ENCODE measurements around the gene THADA. TPM values are rescaled to one million over a fixed set of nuclear protein-coding genes. Genes with fewer than 3 reads are reported as not detected.
"Not testable (repeated sequence)": the region's sequence is repeated elsewhere in the genome, so short reads cannot be mapped to it uniquely, and the experiment has no call there.

THADA gene
- total RNA-seq, 1 donor from 2014 or later: 38.0 TPM

- DNase-seq (ENCODE audit: low spot score): no peak
Measured at GRCh38 chr2:43467891-43468290, 127.9 kb downstream of the THADA start.

GRCh38 chr2:43465234-43465633 lies 130.6 kb downstream of the THADA start:
- no peak for DNase-seq (ENCODE audit: low spot score)

GRCh38 chr2:43464590-43464989 lies 131.2 kb downstream of the THADA start:
- DNase-seq (ENCODE audit: low spot score): no peak

GRCh38 chr2:43462866-43463641 lies 132.8 kb downstream of the THADA start:
- DNase-seq (ENCODE audit: low spot score): no peak

GRCh38 chr2:43461453-43462073 lies 134.3 kb downstream of the THADA start:
- DNase-seq (ENCODE audit: low spot score): no peak

GRCh38 chr2:43460611-43461365 lies 135.1 kb downstream of the THADA start:
- DNase-seq (ENCODE audit: low spot score): no peak

- DNase-seq (ENCODE audit: low spot score): no peak
Measured at GRCh38 chr2:43460174-43460546, 135.7 kb downstream of the THADA start.

GRCh38 chr2:43459446-43460173 lies 136.2 kb downstream of the THADA start:
- DNase-seq (ENCODE audit: low spot score): no peak

- no peak for DNase-seq (ENCODE audit: low spot score)
Measured at GRCh38 chr2:43458014-43458628, 137.7 kb downstream of the THADA start.

- no peak for DNase-seq (ENCODE audit: low spot score)
Measured at GRCh38 chr2:43455731-43456642, 139.9 kb downstream of the THADA start.

GRCh38 chr2:43455296-43455695 lies 140.5 kb downstream of the THADA start:
- no peak for DNase-seq (ENCODE audit: low spot score)

GRCh38 chr2:43454791-43455190 lies 141.0 kb downstream of the THADA start:
- DNase-seq (ENCODE audit: low spot score): no peak

- no peak for DNase-seq (ENCODE audit: low spot score)
Measured at GRCh38 chr2:43453179-43454170, 142.4 kb downstream of the THADA start.

- DNase-seq (ENCODE audit: low spot score): no peak
Measured at GRCh38 chr2:43452318-43452731, 143.5 kb downstream of the THADA start.

GRCh38 chr2:43450617-43451016 lies 145.2 kb downstream of the THADA start:
- DNase-seq (ENCODE audit: low spot score): no peak

GRCh38 chr2:43448822-43449110 lies 147.1 kb downstream of the THADA start:
- no peak for DNase-seq (ENCODE audit: low spot score)

GRCh38 chr2:43448011-43448821 lies 147.6 kb downstream of the THADA start:
- DNase-seq (ENCODE audit: low spot score): no peak

GRCh38 chr2:43446755-43447154 lies 149.1 kb downstream of the THADA start:
- not testable (repeated sequence) for DNase-seq (ENCODE audit: low spot score)
